H1 (cell line): ENCODE measurements around the gene MAGI1.

Experiments
- KDM1A ChIP-seq: fragments of 200-600, 300-600 bp; sonication (generic); IDR thresholded peaks from 2 replicates; pipeline ENCODE4 v1.7.1; 2016; ENCODE audit warnings: mild to moderate bottlenecking, low read length, borderline replicate concordance
- MAX ChIP-seq: IDR thresholded peaks from 2 replicates; pipeline ENCODE4 v1.6.1; 2012; ENCODE audit warnings: inconsistent platforms
- TAF1 ChIP-seq: IDR thresholded peaks from 2 replicates; pipeline ENCODE4 v1.6.1; 2011; ENCODE audit warnings: mild to moderate bottlenecking, low read depth, low read length
- TF ChIP-seq, protein P1 (sequence below), 3 experiments: IDR thresholded peaks; 1 replicate in 2 of 3; 2 replicates in 1 of 3; pipeline versions ENCODE4 v1.5.1 to v1.6.1; 2011; ENCODE audit warnings: low read length in 3 of 3, mild to moderate bottlenecking in 3 of 3, inconsistent platforms in 2 of 3, low read depth in 1 of 3, moderate library complexity in 1 of 3; ENCODE audit not compliant: insufficient read depth in 1 of 3; ENCODE audit errors: control extremely low read depth in 1 of 3

GRCh38 chr3:65408531-65409175 lies 630.1 kb downstream of the MAGI1 start:
- TF ChIP-seq TAF1 (no peak), MAX (no peak), KDM1A (no peak)
- TF ChIP-seq, protein P1, sequence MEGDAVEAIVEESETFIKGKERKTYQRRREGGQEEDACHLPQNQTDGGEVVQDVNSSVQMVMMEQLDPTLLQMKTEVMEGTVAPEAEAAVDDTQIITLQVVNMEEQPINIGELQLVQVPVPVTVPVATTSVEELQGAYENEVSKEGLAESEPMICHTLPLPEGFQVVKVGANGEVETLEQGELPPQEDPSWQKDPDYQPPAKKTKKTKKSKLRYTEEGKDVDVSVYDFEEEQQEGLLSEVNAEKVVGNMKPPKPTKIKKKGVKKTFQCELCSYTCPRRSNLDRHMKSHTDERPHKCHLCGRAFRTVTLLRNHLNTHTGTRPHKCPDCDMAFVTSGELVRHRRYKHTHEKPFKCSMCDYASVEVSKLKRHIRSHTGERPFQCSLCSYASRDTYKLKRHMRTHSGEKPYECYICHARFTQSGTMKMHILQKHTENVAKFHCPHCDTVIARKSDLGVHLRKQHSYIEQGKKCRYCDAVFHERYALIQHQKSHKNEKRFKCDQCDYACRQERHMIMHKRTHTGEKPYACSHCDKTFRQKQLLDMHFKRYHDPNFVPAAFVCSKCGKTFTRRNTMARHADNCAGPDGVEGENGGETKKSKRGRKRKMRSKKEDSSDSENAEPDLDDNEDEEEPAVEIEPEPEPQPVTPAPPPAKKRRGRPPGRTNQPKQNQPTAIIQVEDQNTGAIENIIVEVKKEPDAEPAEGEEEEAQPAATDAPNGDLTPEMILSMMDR (IDR thresholded peaks at IDR 0.05; ENCODE audit: control extremely low read depth in 1 of 3, insufficient read depth in 1 of 3, low read depth in 1 of 3, low read length in 3 of 3), result no peak
